Esophagus mucosa (tissue), 1 donor: Measurements from ENCODE around the gene TMEM140. TPM values are rescaled to one million over a fixed set of nuclear protein-coding genes. Genes with fewer than 3 reads are reported as not detected.
"Not testable (repeated sequence)": the region's sequence is repeated elsewhere in the genome, so short reads cannot be mapped to it uniquely, and the experiment has no call there.

Source experiments
- ATAC-seq: fragments of 200-7000 bp; cut with Tn5 transposase; one replicate; pipeline ENCODE4 v1.9.1; 2020
- total RNA-seq: library from RNA; stranded (reverse); gene quantifications from one replicate; pipeline ENCODE4 v1.2.4, GENCODE V29; 2023
- donor health status: DM: yes; HTN: yes; CAD: no.

The TMEM140 gene
- 1.4 TPM for total RNA-seq

DNA sequence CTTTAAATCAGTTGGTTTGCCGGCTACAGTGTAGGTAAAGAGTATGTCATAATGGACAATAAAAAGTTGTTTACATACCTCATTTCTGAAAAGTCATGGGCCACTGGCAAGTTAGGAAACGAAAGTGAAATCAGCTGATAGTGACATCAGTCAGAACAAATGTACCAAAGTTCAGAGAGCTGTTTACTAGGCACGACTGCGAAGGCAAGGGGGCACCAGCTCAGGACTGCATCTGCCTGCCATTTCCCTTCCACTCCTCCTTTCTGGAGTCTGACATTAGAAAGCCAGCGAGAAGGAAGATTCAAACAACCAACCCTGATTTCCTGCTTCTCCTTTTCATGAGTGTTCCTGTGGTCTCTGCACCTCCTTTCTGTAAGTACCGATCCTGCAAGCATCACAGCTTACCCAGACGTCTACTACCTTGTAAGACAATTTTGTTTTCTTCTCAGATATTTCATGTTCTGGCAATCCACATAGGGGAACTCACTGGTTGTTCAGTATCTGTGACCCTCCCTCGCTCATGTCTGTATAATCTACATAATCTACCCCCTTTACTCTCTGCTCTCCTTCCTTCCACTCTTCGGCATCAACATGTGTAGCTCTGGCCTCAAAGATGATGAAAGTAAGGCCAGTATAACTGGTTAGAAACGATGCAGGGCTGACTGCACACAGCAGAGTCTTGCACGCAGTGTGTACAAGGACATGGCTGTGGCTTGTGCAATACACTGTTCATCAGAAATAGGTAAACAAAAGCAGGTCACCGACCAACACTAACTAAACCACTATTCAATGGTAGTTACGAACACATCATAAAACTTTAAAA lies at the start of gene TMEM140:
TMEM140 (plus strand) TSS at position 174 of the 823 bp plus-strand sequence. CDS start 16,370 bp downstream, outside the sequence.
- peak; percentile 82 for ATAC-seq

DNA sequence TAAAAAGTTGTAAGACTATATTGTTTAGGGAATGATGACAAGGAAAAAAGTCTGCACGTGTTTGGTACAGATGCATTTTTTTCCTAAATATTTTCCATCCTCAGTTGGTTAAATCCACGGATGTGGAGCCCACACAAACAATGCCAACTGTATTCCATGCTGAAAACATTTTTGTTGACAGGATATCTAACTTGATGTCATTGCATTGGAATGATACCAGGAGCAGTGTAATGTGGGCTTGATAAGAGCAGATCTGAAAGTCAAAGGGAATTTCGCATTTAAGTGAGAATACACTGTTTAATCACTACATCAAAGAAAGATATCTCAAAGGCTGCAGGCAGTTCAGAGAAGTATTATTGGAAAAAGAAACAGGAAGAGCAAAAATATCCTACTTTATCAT lies 49.5 kb upstream of the TMEM140 start:
- ATAC-seq, result no peak

DNA sequence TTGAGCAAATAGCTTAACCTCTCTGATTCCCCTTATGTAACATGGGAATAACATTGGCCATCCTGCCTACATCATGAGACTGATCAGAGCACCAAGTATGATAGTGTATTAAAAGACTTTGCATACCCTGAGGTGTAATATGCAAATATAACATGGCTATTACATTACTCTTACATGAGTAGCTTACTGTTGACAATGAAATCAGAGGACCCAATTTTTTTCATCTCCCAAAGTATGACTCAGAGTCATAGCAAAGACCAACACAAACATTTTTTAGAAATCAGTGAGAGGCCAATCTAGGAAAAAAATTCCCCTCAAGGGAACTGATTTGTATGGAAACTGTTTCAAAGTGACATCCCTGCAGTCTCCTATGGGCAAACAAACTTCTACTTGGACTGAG lies 47.0 kb upstream of the TMEM140 start:
- ATAC-seq, result no peak

DNA sequence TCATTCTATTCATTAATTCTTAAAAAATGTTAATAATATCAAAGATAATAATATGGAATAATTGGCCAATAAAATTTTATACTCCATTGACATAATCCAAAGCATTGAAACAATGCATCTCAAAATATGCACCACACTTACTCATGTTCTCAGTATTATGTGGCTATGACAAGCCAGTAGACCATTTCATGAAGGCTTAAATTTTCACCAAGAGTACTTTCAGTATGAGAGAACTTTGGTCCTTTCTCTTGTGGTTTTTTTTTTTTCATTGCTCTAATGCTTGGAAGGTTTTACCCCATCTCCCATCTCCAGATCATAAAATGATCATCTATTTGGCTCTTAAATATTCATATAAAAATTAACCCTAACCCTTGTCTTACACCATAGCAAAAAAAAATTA lies 45.5 kb upstream of the TMEM140 start:
- ATAC-seq, result no peak

DNA sequence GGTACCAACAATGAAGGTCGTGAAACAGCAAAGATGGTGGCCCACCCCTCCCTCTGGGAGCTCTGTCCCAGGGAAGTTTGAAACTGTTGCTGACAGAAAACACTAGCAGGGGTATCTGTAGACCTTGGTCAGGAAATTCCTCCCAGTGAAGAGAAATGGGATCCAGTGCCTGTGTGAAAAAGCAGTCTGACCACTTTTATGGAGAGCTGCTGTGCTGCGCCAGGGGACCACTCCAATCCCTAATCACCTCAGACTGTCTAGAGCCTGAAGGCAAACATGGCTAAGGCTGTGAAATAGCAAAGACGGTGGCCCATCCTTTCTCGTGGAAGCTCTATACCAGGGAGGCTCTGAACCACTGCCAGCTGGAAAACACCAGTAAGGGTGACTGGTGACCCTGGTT lies 38.3 kb upstream of the TMEM140 start:
- no peak for ATAC-seq

DNA sequence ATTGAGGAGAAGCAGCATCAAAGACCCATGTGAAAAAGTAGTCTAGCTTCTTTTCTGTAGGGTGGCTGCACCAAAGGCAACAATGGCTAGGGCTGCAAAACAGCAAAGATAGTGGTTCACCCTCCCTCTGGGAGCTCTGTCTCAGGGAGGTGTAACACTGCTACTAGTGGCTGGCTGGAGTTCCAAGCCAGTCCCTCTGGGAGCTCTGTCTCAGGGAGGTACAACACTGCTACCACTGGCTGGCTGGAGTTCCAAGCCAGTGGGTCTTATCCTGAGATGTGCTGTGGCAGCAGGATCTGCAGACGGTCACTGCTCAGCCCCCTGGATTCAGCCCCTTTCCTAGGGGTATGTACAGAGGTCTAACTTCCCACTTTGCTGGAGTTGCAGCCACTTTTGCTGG lies 37.9 kb upstream of the TMEM140 start:
- ATAC-seq, result no peak

DNA sequence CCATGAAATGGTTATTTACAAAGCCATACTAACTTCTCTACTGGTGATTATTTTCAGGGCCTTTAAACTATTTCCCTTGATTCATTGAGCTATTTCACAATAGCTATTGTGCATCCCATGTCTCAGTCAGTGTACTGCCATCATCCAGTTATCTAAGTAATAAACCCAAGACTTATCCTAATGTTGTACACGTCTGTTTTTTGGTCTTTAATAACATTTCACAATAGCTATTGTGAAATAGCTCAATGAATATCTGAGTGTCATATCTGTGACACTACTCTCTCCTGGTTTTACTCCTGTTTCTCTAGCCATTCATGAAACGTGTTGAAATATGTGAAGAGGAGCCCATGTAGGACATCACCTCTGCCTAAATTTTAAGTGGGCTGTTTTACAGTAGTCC lies 36.5 kb upstream of the TMEM140 start:
- ATAC-seq, result no peak

DNA sequence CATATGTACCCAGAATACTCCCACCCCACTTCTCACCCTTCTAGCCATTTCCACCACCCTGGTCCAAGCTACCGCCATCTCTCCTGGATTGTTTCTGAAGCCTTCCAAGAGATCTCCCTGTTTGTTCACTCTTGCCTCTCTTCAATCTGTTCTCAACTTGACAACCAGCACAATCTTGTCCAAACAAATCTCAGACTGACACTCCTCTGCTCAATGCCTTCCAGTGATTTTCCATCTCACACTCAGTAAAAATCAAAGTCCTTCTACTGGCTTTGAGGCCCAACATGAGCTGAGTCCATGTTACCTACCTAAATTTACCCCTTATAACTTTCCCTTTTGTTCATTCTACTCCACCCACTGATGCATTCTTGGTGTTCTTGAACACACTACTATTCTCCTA lies 33.2 kb upstream of the TMEM140 start:
- ATAC-seq, result no peak

DNA sequence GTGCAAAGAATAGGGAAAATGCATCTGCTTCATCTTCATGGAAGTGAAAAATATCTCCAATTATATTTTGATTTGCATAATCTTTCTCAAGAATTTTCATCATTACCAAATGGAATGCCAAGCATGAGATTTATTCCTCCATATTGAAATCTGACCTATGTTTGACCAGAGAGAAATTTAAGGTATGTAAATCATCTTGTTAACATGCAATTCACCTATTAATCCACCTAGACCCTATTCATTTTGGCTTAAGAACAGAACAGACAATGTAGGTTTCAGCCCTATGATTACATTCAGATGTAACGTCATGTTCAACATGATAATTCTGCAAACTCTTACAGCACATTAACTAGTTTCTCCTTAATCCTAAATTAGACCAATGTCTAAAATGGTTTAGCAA lies 30.8 kb upstream of the TMEM140 start:
- ATAC-seq, result no peak

DNA sequence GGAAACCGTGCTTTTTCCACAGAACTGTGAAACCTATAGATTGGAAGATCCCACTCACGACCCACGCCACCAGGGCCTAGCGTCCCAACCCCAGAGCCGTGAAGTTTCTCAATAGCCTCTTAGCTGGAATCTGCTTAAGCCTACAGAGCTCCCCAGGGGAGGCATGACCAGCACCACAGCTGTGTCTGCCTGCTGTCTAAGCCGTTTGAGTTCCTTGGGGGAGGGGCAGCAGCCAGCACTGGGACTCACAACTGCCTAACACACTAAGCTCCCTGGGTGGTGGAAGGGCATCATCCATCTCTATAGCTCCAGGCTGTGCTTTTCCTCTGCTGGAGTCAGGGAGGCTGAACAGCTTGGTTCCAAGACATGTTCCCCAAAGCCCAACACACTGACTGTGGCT lies 26.0 kb upstream of the TMEM140 start:
- no peak for ATAC-seq

DNA sequence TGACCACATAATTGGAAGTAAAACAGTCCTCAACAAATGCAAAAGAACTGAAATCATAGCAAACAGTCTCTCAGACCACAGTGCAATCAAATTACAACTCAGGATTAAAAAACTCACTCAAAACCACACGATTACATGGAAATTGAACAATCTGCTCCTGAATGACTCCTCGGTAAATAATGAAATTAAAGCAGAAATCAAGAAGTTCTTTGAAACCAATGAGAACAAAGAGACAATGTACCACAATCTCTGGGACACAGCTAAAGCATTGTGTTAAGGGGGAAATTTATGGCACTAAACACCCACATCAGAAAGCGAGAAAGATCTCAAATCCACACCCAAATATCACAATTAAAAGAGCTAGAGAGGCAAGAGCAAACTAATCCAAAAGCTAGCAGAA lies 23.2 kb upstream of the TMEM140 start:
- ATAC-seq, result not testable (repeated sequence)

DNA sequence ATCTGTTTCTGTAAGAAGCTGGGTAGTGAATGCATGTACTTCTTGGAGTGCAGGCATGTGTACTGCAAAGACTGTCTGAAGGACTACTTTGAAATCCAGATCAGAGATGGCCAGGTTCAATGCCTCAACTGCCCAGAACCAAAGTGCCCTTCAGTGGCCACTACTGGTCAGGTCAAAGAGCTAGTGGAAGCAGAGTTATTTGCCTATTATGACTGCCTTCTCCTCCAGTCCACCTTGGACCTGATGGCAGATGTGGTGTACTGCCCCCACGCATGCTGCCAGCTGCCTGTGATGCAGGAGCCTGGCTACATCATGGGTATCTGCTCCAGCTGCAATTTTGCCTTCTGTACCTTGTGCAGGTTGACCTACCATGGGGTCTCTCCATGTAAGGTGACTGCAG lies 18.9 kb upstream of the TMEM140 start:
- no peak for ATAC-seq

DNA sequence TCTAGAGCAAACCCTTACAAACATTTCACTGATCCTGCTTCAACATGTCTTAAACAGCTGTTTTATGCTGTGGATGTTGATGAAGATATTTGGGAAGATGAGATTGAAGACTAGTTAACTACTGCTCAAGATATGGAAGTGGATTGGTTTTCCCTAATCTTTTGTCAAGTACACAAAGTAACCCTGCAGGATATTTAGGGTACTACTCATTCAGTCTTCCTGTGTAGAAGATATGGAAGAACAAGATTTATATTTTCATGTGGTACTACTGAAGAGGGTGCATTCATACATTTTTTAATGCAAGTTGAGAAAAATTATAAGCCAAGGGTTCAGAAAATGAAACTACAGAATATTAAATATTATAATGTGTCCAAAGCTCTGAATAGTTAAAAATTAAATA lies 18.3 kb upstream of the TMEM140 start:
- ATAC-seq, result no peak

DNA sequence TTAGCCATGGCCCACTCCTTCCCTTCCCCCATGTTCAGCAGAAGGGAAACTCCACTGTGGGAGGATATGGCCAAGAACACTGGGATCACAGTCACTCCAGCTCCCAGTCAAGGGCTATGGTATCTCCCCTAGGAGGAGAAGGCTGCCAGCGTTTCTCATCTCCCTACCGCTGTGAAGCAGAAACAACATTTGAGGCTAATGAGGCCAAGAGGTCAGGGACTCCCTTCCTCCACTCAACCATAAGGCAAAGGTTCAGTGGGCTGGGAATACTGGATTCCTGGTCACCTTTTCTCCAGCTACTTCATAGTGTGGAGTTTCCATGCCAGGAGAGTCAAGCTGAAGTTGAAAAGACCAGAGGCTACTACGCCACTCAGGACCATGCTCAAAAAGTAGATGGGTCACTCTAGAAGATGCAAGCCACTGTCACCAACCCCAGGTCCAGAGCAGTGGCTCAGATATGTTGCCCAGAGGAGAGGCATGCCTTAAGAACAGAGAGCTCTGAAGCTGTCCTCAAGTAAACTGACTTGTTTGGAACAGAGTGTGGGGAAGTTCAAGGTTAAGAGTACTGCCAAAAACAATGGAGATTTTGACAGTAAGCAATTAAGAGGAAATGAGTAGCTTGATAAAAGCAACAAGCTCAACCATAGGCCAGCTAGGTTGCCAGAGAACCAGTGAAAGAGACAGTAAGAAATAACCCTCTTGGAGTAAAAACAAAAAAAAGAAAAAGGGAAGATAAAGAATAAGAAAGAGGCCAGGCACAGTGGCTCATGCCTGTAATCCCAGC lies 3.8 kb upstream of the TMEM140 start:
- no peak for ATAC-seq

DNA sequence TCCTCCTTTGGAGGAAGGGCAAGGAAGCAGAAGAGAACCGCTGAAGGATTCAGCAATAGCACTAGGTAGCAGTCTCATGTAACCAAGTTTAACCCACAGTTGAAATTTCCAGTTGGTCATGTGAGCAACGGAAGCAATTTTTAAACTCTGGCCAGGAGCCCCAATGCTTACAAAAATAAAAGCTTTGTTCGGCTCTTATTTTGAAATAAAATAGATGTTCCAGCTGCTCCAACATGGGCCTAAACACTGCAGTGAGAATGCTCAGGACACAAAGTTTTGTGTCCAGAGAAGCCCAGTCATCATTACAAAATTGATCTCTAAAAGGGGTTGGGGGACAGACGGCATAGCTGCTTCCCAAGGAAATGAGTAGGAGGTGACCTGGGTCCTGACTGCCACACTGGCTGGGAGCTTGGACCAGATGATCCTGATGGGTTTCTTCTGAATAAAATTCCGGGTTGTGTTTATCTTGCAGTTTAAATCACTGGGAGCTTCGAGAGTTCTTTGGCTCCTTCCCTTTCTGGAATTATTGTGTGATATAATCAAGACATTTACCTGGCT lies 452 bp upstream of the TMEM140 start:
- no peak for ATAC-seq

DNA sequence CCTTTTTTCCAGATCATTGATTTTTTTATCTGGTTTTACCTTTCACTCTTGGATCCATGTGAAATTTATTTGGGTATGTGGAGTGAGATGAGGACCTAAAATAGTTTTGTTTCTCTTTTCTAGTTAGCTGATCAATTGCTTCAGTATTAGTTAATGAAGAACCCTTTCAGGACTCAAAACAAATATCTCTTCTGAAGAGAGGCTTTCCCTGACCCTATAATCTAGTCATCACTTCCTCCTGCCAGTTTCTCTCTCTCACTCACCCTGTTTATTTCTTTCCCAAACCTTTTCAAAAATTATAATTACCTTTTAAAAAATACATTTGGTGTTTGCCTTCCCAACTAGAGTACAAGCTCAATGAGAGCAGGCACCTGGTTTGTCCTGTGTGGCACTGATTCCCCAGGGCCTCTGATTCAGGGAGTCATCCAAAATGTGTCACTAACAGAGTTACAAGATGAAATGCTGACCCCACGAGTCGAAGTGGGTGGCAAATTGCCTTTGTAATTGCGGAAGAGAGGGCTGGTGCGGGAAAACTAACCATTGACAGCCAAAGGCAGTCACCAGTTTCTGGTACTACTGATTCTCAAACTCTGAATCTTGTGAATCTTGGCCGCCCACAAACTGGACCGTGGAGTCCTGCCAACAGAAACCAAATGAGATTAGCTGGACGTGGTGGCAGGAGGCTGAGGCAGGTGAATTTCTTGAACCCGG lies 2.4 kb downstream of the TMEM140 start:
- ATAC-seq, result no peak

DNA sequence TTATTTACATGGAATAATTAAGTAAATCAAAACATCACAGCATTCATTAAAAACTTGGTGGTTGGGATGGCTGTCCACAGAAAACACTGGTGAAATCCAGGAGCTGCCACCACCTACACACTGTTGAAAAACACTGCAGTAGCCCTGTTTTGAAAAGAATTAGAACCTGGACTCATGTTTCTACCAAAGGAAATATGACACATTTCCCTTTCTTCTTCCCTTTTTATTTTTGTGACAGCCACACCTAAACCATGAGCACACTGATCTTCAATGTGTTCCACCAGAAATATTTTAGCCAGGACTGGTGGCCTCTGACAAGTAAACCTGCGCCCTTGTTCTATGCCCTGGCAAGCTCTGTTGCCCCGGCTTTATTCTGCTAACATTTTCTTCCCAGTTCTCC lies 3.3 kb downstream of the TMEM140 start:
- ATAC-seq, result no peak

DNA sequence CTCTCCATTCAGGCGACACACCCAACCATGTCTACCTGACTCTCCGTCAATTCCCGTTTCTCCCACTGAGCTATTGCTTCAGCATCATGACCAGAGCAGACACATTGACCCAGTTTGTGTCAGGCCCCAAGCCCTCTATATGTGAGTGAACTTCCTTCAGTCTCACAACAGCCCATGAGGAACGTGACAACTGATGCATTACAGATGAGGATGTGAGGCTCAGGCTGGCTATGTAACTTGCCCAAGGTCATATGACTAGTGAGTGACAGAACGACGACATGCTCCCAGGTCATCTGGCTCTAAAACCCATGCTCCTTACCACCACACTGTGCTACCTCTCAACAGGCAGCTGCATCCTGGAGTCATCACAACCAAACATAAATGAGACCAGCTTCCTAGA lies 3.7 kb downstream of the TMEM140 start:
- ATAC-seq, result peak; percentile 54

DNA sequence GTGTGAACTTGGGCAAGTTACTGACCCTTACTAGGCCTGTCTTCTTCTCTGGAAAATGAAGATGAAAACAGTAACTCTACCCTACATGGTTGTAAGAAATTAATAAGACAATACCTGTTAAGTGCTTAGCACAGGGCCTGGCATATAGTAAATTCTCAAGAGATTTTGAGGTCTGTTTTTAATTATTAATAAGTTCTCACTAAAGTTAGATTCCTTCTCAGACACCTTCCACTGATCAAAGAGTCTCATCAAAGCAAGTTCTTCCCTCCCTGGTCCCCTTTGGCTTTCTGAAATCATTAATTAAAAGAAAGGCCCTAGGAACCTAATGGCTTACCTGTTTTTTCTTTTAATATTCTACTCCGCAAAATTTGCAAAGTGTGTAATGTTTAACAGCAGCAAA lies 4.6 kb downstream of the TMEM140 start:
- no peak for ATAC-seq

DNA sequence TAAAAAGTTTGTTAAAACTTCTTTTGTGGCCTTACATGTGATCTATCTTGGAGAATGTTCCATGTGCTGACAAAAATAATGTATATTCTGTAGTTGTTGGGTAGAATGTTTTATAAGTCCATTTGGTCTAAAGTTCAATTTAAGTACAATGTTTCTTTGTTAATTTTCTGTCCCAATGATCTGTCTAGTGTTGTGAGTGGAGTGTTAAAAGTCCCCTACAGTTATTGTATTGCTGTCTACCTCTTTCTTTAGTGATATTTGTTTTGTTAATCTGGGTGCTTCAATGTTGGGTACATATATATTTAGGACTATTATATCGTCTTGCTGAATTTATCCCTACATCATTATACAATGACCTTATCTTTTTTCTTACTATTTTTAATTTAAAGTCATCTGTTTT lies 6.9 kb downstream of the TMEM140 start:
- ATAC-seq, result no peak

DNA sequence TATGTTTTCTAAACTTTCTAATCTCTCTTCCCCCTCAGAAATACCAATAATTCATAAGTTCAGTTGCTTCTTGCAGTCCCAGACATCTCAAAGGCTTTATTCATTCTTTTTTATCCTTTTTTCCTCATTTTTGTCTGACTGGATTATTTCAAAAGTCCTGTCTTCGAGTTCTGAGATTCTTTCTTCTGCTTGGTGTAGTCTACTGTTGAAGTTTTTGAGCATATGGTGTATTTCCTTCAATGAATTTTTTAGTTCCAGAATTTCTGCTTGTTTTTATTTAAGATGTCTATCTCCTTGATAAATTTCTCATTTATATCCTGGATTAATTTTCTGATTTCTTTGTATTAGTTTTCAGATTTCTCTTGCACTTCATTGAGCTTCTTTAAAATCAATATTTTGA lies 8.4 kb downstream of the TMEM140 start:
- ATAC-seq, result no peak

DNA sequence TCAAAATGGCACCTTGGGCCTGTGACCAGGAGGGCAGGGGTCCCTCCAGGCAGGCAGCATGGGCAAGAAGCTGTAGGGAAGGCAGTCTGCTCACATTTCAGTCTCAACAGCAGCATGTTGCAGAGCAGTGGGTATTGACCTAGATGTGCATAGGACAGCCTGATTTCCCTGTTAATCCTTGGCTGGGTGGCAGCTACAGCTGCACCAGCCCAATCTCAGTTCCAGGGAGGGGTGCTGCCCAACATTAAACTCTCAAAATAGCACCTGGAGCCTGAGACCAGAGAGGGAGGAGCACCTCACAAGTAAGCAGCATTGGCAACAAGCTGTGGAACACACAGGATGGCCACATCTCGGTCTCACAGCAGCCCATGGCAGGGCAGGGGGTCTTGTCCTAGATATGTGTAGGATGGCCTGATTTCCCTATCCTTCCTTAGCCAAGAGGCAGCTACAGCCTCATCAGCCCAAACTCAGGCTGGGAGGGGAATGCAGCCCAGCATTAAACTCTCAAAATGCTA lies 10.3 kb downstream of the TMEM140 start:
- no peak for ATAC-seq

DNA sequence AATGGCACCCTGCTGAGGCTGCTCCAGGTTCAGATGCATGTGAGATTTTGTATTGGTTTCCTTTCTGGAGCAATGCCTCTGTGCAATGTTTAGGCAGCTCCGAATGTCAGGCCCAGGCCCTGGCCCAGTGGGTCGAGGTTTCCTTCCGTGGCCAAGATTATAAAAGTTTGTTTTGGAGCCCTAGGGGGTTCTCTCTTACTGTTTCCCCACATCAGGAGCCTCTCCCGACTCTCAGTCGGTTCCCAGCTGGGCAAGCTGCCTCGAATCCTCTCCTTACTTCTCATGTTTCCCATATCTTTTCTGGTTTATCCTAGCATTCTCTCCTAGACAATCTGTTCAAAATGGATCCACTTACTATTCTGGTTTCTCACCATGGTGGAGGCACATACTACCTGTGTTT lies 11.0 kb downstream of the TMEM140 start:
- ATAC-seq, result no peak
